Measurements from ENCODE around the gene NOXO1. TPM values are rescaled to one million over a fixed set of nuclear protein-coding genes. Genes with fewer than 3 reads are reported as not detected.
A peak's percentile ranks its signal among the peaks of the same experiment; 100 is the strongest.

Gene NOXO1
- polyA plus RNA-seq, 1 donor from 2014 or later = 8.5 TPM

GRCh38 chr16:1960665-1961630 is 20.3 kb downstream of the NOXO1 start:
- H3K79me2 ChIP-seq (replicated peaks; ENCODE audit: insufficient read depth, low read length) = peaks cover 18% of the 10 kb centered on the region
- H3K36me3 ChIP-seq (ENCODE audit: insufficient read depth, low read length) = no peaks in the 10 kb centered on the region
- H3K9me2 ChIP-seq (ENCODE audit: insufficient read depth, low read length) = no peaks in the 10 kb centered on the region

More at GRCh38 chr16:1960665-1961630, 20.3 kb downstream of the NOXO1 start:
- Histone ChIP-seq H3K27me3 (ENCODE audit: insufficient read depth, low read depth, low read length) (no peaks in the 10 kb centered on the region), H4K20me1 (ENCODE audit: insufficient read depth) (no peaks in the 10 kb centered on the region), H3K4me2 (ENCODE audit: low read length) (no peak overlapping the region), H3K9ac (ENCODE audit: low read length) (peak overlapping the region; percentile 96), H2AFZ (ENCODE audit: low read depth, low read length) (no peak overlapping the region), H3K27ac (ENCODE audit: low read length) (no peak overlapping the region), H3K9me3 (ENCODE audit: low read length) (no peaks in the 10 kb centered on the region), H3K4me3 (ENCODE audit: low read length) (peak overlapping the region; percentile 97), H3F3A (ENCODE audit: insufficient read depth, low read length, poor library complexity, severe bottlenecking) (no peaks in the 10 kb centered on the region)
- no peak for TF ChIP-seq POLR2AphosphoS5 (IDR thresholded peaks at IDR 0.05)
- no peak for TF ChIP-seq MXI1 (conservative IDR thresholded peaks at IDR 0.05; ENCODE audit: poor library complexity, severe bottlenecking)
- no peak for TF ChIP-seq EP300 (conservative IDR thresholded peaks at IDR 0.05; ENCODE audit: poor library complexity, severe bottlenecking)
- no peak for TF ChIP-seq REST (IDR thresholded peaks at IDR 0.05; ENCODE audit: borderline replicate concordance)
- TF ChIP-seq RAD21 (conservative IDR thresholded peaks at IDR 0.05) = no peak
- no peak for TF ChIP-seq SMC3 (conservative IDR thresholded peaks at IDR 0.05; ENCODE audit: poor library complexity)
- no peak for TF ChIP-seq EZH2 (IDR thresholded peaks at IDR 0.05; ENCODE audit: borderline replicate concordance, insufficient read depth, low read length, poor library complexity, severe bottlenecking)
- no peak for TF ChIP-seq TAF1 (IDR thresholded peaks at IDR 0.05; ENCODE audit: low read depth)
- no peak for TF ChIP-seq CTCF (IDR thresholded peaks at IDR 0.05; ENCODE audit: poor library complexity, severe bottlenecking)

All from neural cell (in vitro differentiated cells).